ENCODE results near the gene CRYGN.

- TF ChIP-seq CTCF (optimal IDR thresholded peaks at IDR 0.05 in 1 of 3, IDR thresholded peaks at IDR 0.05 in 1 of 3, conservative IDR thresholded peaks at IDR 0.05 in 1 of 3; ENCODE audit: extremely low read depth in 1 of 3, insufficient read depth in 2 of 3, low read length in 3 of 3), result no peak
- TF ChIP-seq EZH2 (IDR thresholded peaks at IDR 0.05; ENCODE audit: low read length), result no peak
Measured at GRCh38 chr7:151460474-151460855, 20.5 kb upstream of the CRYGN start.

Data from keratinocyte (primary cell).